ENCODE data around the gene RBBP6.

DNA sequence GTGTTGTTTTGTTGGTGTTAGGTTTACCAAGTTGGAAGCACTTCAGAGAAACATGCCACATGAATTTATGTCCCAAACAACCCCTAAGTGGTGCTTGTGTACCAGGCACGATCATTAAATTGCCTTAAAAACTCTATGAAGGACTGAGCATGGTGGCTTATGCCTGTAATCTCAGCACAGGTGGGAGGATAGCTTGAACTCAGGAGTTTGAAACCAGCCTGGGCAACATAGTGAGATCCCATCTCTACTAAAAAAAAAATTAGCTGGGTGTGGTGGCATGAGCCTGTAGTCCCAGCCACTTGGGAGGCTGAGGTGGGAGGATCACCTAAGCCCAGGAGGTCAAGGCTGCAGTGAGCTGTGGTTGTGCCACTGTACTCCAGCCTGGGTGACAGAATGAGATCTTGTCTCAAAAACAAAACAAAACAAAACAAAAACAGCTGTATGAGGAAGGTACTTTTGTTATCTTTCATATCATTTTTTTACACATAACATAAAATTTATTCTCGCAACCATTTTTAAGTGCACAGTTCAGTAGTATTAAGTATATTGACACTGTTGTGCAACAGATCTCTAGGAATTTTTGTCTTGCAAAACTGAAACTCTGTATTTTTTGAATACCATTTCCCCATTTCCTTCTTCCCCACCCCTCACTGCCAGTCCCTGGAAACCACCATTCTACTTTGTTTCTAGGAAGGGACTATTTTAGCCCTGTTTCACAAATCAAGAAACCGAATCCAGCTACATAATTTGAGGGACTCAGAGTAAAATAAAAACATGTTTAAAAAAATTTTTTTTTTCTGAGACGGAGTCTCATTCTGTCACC lies 14.3 kb upstream of the RBBP6 start:
- TF ChIP-seq CHD2 (IDR thresholded peaks at IDR 0.05; ENCODE audit: low read length, partially characterized antibody) = no peak
- TF ChIP-seq, protein P1, sequence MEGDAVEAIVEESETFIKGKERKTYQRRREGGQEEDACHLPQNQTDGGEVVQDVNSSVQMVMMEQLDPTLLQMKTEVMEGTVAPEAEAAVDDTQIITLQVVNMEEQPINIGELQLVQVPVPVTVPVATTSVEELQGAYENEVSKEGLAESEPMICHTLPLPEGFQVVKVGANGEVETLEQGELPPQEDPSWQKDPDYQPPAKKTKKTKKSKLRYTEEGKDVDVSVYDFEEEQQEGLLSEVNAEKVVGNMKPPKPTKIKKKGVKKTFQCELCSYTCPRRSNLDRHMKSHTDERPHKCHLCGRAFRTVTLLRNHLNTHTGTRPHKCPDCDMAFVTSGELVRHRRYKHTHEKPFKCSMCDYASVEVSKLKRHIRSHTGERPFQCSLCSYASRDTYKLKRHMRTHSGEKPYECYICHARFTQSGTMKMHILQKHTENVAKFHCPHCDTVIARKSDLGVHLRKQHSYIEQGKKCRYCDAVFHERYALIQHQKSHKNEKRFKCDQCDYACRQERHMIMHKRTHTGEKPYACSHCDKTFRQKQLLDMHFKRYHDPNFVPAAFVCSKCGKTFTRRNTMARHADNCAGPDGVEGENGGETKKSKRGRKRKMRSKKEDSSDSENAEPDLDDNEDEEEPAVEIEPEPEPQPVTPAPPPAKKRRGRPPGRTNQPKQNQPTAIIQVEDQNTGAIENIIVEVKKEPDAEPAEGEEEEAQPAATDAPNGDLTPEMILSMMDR (IDR thresholded peaks at IDR 0.05) = no peak

Data from A549 (cell line).